GM12878 (cell line): ENCODE results near the gene CLCNKB. TPM values are rescaled to one million over a fixed set of nuclear protein-coding genes. Genes with fewer than 3 reads are reported as not detected.
"Not testable (repeated sequence)": the region's sequence is repeated elsewhere in the genome, so short reads cannot be mapped to it uniquely, and the experiment has no call there.

Source experiments
- ATAC-seq: fragments of 200-7000 bp; cut with Tn5 transposase; 3 replicates; pipeline ENCODE4 v1.9.1; 2020; ENCODE audit warnings: mild to moderate bottlenecking, moderate library complexity
- BruUV-seq: library from RNA; stranded (reverse); fragments of 400-500 nt; replicated peaks from 2 replicates; lab custom pipeline; 2021; lab: Mats Ljungman, UMichigan
- CTCF ChIA-PET: fragments of 300-600 bp; sonication (Branson Sonifier 250); formaldehyde crosslinking; extraction: SDS; loops from one replicate; lab custom pipeline; 2021; ENCODE audit warnings: inconsistent platforms; lab: Yijun Ruan, JAX
- POLR2A ChIA-PET: fragments of 350-600 bp; formaldehyde crosslinking; extraction: SDS; loops from one replicate; lab custom pipeline; 2021; ENCODE audit warnings: inconsistent platforms; lab: Charles Lee
- RAD21 ChIA-PET: fragments of 300-600 bp; sonication (Branson Sonifier 250); formaldehyde crosslinking; loops from one replicate; lab custom pipeline; 2023; ENCODE audit warnings: antibody characterized with exemption; ENCODE audit not compliant: unreplicated experiment; lab: Charles Lee
- SMC1A ChIA-PET: fragments of 300-600 bp; sonication (Branson Sonifier 250); formaldehyde crosslinking; loops from one replicate; lab custom pipeline; 2023; ENCODE audit not compliant: unreplicated experiment, uncharacterized antibody; lab: Charles Lee
- DNase-seq: peaks from one replicate; pipeline ENCODE4 v3.0.0-alpha.2; 2011; ENCODE audit warnings: low read depth, low spot score
- FAIRE-seq: peaks from 3 replicates; lab custom pipeline; 2011; peaks lifted over from hg19 to GRCh38; lab: Jason Lieb, UNC
- H2AFZ ChIP-seq: 2 replicates; pipeline ENCODE4 v1.6.0; 2011; ENCODE audit warnings: low read depth, low read length, control low read depth; ENCODE audit not compliant: control insufficient read depth
- H3K27ac ChIP-seq: 2 replicates; pipeline ENCODE4 v1.5.1; 2011; ENCODE audit warnings: control low read depth; ENCODE audit not compliant: control insufficient read depth, insufficient read depth
- H3K27me3 ChIP-seq, 2 experiments: replicated peaks in 1 of 2; 2 replicates each; pipeline versions ENCODE4 v1.6.0 to v1.6.1; 2011; ENCODE audit warnings: low read length in 1 of 2; ENCODE audit not compliant: control insufficient read depth in 2 of 2, insufficient read depth in 2 of 2
- H3K36me3 ChIP-seq, 2 experiments: 2 replicates each; pipeline ENCODE4 v1.5.1; 2011; ENCODE audit warnings: low read length in 1 of 2; ENCODE audit not compliant: control insufficient read depth in 2 of 2, insufficient read depth in 2 of 2
- H3K4me1 ChIP-seq: 2 replicates; pipeline ENCODE4 v1.6.1; 2011; ENCODE audit warnings: mild to moderate bottlenecking, low read length, moderate library complexity, mixed read lengths; ENCODE audit not compliant: control insufficient read depth, insufficient read depth
- H3K4me2 ChIP-seq: 2 replicates; pipeline ENCODE4 v1.6.0; 2011; ENCODE audit warnings: control low read depth; ENCODE audit not compliant: control insufficient read depth, insufficient read depth
- H3K4me3 ChIP-seq: fragments of 200-600 bp; sonication (generic); 2 replicates; pipeline ENCODE4 v1.5.1; 2016
- H3K79me2 ChIP-seq: 2 replicates; pipeline ENCODE4 v1.6.0; 2011; ENCODE audit warnings: low read length; ENCODE audit not compliant: control insufficient read depth, insufficient read depth
- H3K9ac ChIP-seq: 2 replicates; pipeline ENCODE4 v1.8.0; 2011; ENCODE audit warnings: low read length, control low read depth, mixed read lengths; ENCODE audit not compliant: control insufficient read depth, insufficient read depth
- H3K9me3 ChIP-seq: replicated peaks from 3 replicates; pipeline ENCODE4 v1.5.1; 2011; ENCODE audit warnings: mild to moderate bottlenecking, low read length; ENCODE audit not compliant: control insufficient read depth, insufficient read depth
- H4K20me1 ChIP-seq: 2 replicates; pipeline ENCODE4 v1.6.0; 2011; ENCODE audit not compliant: control insufficient read depth, insufficient read depth
- JUNB ChIP-seq: IDR thresholded peaks from 2 replicates; pipeline ENCODE4 v1.6.1; 2016; ENCODE audit warnings: antibody characterized with exemption, mild to moderate bottlenecking
- MTA2 ChIP-seq: fragments of 450-650 bp; IDR thresholded peaks from 2 replicates; pipeline ENCODE4 v1.6.1; 2016; ENCODE audit warnings: low read depth, mild to moderate bottlenecking, moderate library complexity
- SIX5 ChIP-seq: IDR thresholded peaks from 2 replicates; pipeline ENCODE4 v1.6.1; 2011; ENCODE audit warnings: mild to moderate bottlenecking, low read depth, low read length, moderate library complexity; ENCODE audit not compliant: severe bottlenecking
- ZNF384 ChIP-seq: IDR thresholded peaks from 2 replicates; pipeline ENCODE4 v1.6.1; 2012; ENCODE audit warnings: low read depth, mild to moderate bottlenecking, low read length, improper control_type of control experiment, borderline replicate concordance
- WGBS: methylation state at CpG from one replicate; pipeline ENCODE4 v1.1.6; 2016; ENCODE audit warnings: low lambda C conversion rate; ENCODE audit not compliant: insufficient replicate concordance, insufficient coverage; ENCODE audit errors: missing lambda C conversion rate; 5-methylcytosine and 5-hydroxymethylcytosine counted together
- in situ Hi-C: fragments of 300-500 bp; cut with MboI; formaldehyde crosslinking; loops from 9 replicates; pipeline ENCODE4 v1.14.3; 2018; ENCODE audit warnings: mixed read lengths
- intact Hi-C: fragments of 100-400 bp; cut with micrococcal nuclease; formaldehyde crosslinking; loops from one replicate; pipeline ENCODE4 v1.14.2; 2022; ENCODE audit not compliant: unreplicated experiment
- polyA plus RNA-seq, 11 experiments: library from polyadenylated mRNA; depleted of rRNA in 4 of 11; unstranded in 6 of 11; stranded (reverse) in 5 of 11; fragments of >200 nt; fragmentation: Nextera tagmentation in 4 of 11; fragmentation: Illumina TruSeq in 1 of 11; extraction: Ambion mirVana in 4 of 11; extraction: Trizol in 1 of 11; gene quantifications; 1 replicate in 1 of 11; 2 replicates in 10 of 11; pipeline versions ENCODE4 v1.2.1 to v1.2.3, GENCODE V29; 2011 to 2016; ENCODE audit warnings: inconsistent platforms in 2 of 11, missing spikeins in 2 of 11, low read depth in 1 of 11
- total RNA-seq, 4 experiments: library from RNA; depleted of rRNA in 3 of 4; stranded (reverse); fragments of >200 nt in 3 of 4; fragmentation: Illumina TruSeq in 1 of 4; extraction: Trizol in 1 of 4; gene quantifications; 2 replicates each; pipeline versions ENCODE4 v1.2.1 to v1.2.3, GENCODE V29; 2013 to 2021
- TF ChIP-seq, protein P1 (sequence below): fragments of 450-650 bp; IDR thresholded peaks from 2 replicates; pipeline ENCODE4 v1.6.1; 2017; ENCODE audit warnings: antibody characterized with exemption, mild to moderate bottlenecking, moderate library complexity

CLCNKB gene
- total and polyA plus RNA-seq, 10 of the 15 experiments (the other 5 are each of a cell fraction or from before 2014, with no cell fraction given): 0.05 TPM; not detected in 9

DNA sequence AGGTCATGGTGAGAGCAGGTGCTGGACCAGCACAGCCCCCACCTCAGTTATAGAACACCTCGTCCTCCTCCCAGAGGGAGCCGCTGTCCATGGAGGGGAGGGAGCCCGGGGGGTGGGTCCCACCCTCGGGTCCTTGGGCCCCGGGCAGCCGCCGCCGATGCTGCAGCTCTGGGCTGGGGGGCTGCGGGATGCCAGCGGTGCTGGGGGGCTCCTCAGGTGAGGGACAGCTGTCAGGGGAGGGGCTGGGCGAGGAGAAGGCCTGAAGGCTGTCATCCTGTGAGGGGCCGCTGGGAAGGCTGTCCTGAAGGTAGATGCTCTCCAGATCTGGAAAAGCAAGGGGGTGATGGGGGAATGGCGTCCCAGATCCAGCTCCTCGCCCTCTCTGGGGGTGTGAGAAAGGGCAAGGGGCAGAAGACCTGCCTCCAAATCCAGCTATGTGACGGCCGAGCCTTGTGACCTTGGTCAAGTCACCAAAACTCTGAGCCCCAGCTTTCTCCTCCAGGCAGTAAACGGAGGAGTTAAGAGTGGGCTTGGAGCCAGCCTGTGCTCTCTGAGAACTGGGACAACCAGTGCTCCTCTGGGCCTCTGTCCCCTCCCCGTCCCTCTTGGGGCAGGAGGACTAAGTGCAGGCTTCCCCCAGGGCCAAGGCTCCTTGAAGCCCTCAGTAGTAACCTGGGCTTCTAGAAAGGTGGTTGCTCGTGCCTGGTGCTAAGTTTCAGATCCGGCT lies 15.0 kb downstream of the CLCNKB start:
- WGBS: 18% methylated on average over 15 of the region's 20 CpGs
- DNase-seq, RAD21 ChIA-PET, H2AFZ ChIP-seq, H3K27me3 ChIP-seq, H3K36me3 ChIP-seq, POLR2A ChIA-PET, H3K27ac ChIP-seq, BruUV-seq, H3K9me3 ChIP-seq, H4K20me1 ChIP-seq, H3K4me2 ChIP-seq, CTCF ChIA-PET, FAIRE-seq, H3K9ac ChIP-seq, in situ Hi-C loops, H3K79me2 ChIP-seq, H3K4me1 ChIP-seq, ATAC-seq, H3K4me3 ChIP-seq: not testable (repeated sequence)
- intact Hi-C loops: loop anchor here (10.0 kb wide), 1 partner anchor 114 kb away; no protein-coding TSS in a partner anchor
- SMC1A ChIA-PET: interaction anchor here (0.6 kb wide), 1 partner anchor 259 kb away, joined by 3 read pairs; no protein-coding TSS in a partner anchor

DNA sequence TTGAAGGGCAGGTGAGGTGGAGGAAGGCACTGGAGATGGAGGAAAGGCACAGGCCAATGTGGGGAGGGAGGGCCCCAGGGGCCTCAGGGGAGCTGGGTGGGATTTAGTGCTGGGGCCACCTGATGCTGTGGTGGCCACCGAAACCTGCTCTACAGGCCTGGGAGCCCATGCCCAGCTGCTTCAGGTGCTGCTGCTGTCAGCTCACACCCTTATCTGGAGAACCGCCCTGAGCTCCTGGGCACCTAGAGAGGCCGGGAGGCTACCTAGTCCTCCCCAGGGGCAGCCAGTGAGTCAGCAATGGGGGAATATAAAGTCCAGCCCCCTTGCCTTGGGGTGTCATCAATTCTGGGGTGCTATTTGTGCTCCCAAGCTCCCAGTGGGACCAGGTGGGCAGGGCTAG lies 17.7 kb downstream of the CLCNKB start:
- Histone ChIP-seq H3K27me3 (no peaks in the 10 kb centered on the region; a peak in 1 of 4 replicates), H3K36me3 (no peaks in the 10 kb centered on the region), H3K27ac (no peak overlapping the region), H3K79me2 (no peaks in the 10 kb centered on the region), H3K9me3 (no peaks in the 10 kb centered on the region), H3K4me3 (no peak overlapping the region), H3K4me2 (no peak overlapping the region), H3K4me1 (no peaks in the 10 kb centered on the region), H4K20me1 (no peaks in the 10 kb centered on the region), H3K9ac (no peak overlapping the region), H2AFZ (no peak overlapping the region)
- no peak for ATAC-seq
- BruUV-seq: no TSS peak
- ChIA-PET POLR2A (no interaction called here), SMC1A (no interaction called here), CTCF (no interaction called here), RAD21 (no interaction called here)
- in situ Hi-C loops (no loop called here), intact Hi-C loops (no loop called here)
- TF ChIP-seq SIX5 (no peak), JUNB (no peak), MTA2 (no peak), ZNF384 (no peak)
- TF ChIP-seq, protein P1, sequence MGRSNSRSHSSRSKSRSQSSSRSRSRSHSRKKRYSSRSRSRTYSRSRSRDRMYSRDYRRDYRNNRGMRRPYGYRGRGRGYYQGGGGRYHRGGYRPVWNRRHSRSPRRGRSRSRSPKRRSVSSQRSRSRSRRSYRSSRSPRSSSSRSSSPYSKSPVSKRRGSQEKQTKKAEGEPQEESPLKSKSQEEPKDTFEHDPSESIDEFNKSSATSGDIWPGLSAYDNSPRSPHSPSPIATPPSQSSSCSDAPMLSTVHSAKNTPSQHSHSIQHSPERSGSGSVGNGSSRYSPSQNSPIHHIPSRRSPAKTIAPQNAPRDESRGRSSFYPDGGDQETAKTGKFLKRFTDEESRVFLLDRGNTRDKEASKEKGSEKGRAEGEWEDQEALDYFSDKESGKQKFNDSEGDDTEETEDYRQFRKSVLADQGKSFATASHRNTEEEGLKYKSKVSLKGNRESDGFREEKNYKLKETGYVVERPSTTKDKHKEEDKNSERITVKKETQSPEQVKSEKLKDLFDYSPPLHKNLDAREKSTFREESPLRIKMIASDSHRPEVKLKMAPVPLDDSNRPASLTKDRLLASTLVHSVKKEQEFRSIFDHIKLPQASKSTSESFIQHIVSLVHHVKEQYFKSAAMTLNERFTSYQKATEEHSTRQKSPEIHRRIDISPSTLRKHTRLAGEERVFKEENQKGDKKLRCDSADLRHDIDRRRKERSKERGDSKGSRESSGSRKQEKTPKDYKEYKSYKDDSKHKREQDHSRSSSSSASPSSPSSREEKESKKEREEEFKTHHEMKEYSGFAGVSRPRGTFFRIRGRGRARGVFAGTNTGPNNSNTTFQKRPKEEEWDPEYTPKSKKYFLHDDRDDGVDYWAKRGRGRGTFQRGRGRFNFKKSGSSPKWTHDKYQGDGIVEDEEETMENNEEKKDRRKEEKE: no peak
- FAIRE-seq: no peak
- WGBS: 17% methylated on average over 3 of the region's 3 CpGs
- DNase-seq: no peak

DNA sequence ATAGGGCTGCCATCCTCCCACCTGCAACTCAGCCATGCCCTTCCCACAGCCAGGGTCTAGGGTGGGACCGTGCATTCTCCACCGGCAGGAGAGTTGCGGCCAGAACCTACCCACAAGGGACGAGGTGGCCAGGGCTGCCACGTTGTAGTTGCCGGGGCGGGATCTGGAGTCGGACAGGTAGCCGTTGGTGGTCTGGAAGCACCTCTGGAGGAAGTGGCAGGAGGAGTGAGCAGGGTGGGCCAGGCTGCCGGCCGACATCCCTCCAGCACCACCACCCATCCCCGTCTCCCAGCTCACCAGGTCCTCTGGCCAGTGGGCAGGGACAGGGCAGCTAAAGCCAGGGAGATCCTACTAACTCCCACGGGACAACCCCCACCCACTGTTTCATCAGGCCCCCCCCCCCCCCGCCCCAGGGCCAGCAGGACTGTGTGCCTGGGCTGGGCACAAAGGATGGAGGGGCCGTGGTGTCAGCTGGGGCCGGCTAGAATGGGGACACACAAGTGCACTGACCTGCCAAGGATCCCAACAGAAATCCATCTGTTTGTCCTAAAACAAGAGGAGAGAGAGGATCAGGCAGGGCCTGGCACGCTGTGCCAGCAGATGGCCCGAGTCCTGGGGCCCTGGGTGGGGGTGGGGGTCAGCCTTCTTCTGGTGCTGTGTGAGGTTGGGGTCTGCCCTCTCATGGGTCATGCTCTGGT lies 18.6 kb downstream of the CLCNKB start:
- DNase-seq, CTCF ChIA-PET, H3K27me3 ChIP-seq, H3K79me2 ChIP-seq, H3K4me3 ChIP-seq, FAIRE-seq, SMC1A ChIA-PET, H3K27ac ChIP-seq, H3K4me1 ChIP-seq, H3K4me2 ChIP-seq, H3K9ac ChIP-seq, H4K20me1 ChIP-seq, H3K9me3 ChIP-seq, in situ Hi-C loops, H3K36me3 ChIP-seq, RAD21 ChIA-PET, BruUV-seq, POLR2A ChIA-PET, ATAC-seq, H2AFZ ChIP-seq: not testable (repeated sequence)
- intact Hi-C loops: loop anchor here (1.0 kb wide), 1 partner anchor 22 kb away; no protein-coding TSS in a partner anchor
- 25% methylated on average over 15 of the region's 18 CpGs for WGBS
